Stimulated activated CD4-positive, alpha-beta T cell treated with anti-CD3 and anti-CD28 coated beads, TNF-alpha, amount 100 ng/mL, for 4 hours (primary cell): ENCODE results near the gene LANCL3.
"Not testable (repeated sequence)": the region's sequence is repeated elsewhere in the genome, so short reads cannot be mapped to it uniquely, and the experiment has no call there.

Source experiments
- DNase-seq, 3 experiments: peaks; one replicate each; pipeline ENCODE4 v3.0.0-alpha.2; 2020; ENCODE audit warnings: low read depth in 3 of 3

Gene LANCL3

GRCh38 chrX:37571426-37572107 is at the start of gene LANCL3:
TSS of gene LANCL3 (plus strand) at chrX:37571661. CDS start at chrX:37571871, 210 bp downstream.
- not testable (repeated sequence) for DNase-seq

- DNase-seq: not testable (repeated sequence)
Measured at GRCh38 chrX:37523673-37524072, 47.8 kb upstream of the LANCL3 start.

- DNase-seq: no peak
Measured at GRCh38 chrX:37541991-37542390, 29.5 kb upstream of the LANCL3 start.

GRCh38 chrX:37542791-37543190 is 28.7 kb upstream of the LANCL3 start:
- DNase-seq: no peak

- DNase-seq: no peak
Measured at GRCh38 chrX:37543324-37543723, 28.1 kb upstream of the LANCL3 start.

- DNase-seq: not testable (repeated sequence)
Measured at GRCh38 chrX:37544531-37544930, 26.9 kb upstream of the LANCL3 start.

GRCh38 chrX:37545066-37545465 is 26.4 kb upstream of the LANCL3 start:
- DNase-seq: no peak

- not testable (repeated sequence) for DNase-seq
Measured at GRCh38 chrX:37549619-37550018, 21.8 kb upstream of the LANCL3 start.

GRCh38 chrX:37553476-37553875 is 18.0 kb upstream of the LANCL3 start:
- DNase-seq: no peak

GRCh38 chrX:37565254-37565653 is 6.2 kb upstream of the LANCL3 start:
- DNase-seq: not testable (repeated sequence)

GRCh38 chrX:37570349-37570748 is 1.1 kb upstream of the LANCL3 start:
- DNase-seq: not testable (repeated sequence)

- DNase-seq: not testable (repeated sequence)
Measured at GRCh38 chrX:37572108-37572587, 687 bp downstream of the LANCL3 start.

GRCh38 chrX:37573121-37573520 is 1.7 kb downstream of the LANCL3 start:
- DNase-seq: not testable (repeated sequence)

- no peak for DNase-seq
Measured at GRCh38 chrX:37578045-37578444, 6.6 kb downstream of the LANCL3 start.

- DNase-seq: no peak
Measured at GRCh38 chrX:37580080-37580479, 8.6 kb downstream of the LANCL3 start.

- DNase-seq: not testable (repeated sequence)
Measured at GRCh38 chrX:37587337-37587736, 15.9 kb downstream of the LANCL3 start.

GRCh38 chrX:37590047-37590446 is 18.6 kb downstream of the LANCL3 start:
- DNase-seq: no peak

GRCh38 chrX:37594755-37595382 is 23.4 kb downstream of the LANCL3 start:
- no peak for DNase-seq

- DNase-seq: no peak
Measured at GRCh38 chrX:37599729-37600128, 28.3 kb downstream of the LANCL3 start.

GRCh38 chrX:37603938-37604409 is 32.5 kb downstream of the LANCL3 start:
- DNase-seq: no peak

GRCh38 chrX:37607243-37607642 is 35.8 kb downstream of the LANCL3 start:
- no peak for DNase-seq

GRCh38 chrX:37608156-37608555 is 36.7 kb downstream of the LANCL3 start:
- DNase-seq: no peak

- no peak for DNase-seq
Measured at GRCh38 chrX:37609727-37610126, 38.3 kb downstream of the LANCL3 start.
